GM12878 (cell line): Measurements from ENCODE around the gene ZFAND2A. TPM values are rescaled to one million over a fixed set of nuclear protein-coding genes. Genes with fewer than 3 reads are reported as not detected.
A peak's percentile ranks its signal among the peaks of the same experiment; 100 is the strongest.

Experiments
- ATAC-seq: fragments of 200-7000 bp; cut with Tn5 transposase; 3 replicates; pipeline ENCODE4 v1.9.1; 2020; ENCODE audit warnings: mild to moderate bottlenecking, moderate library complexity
- BruUV-seq: library from RNA; stranded (reverse); fragments of 400-500 nt; replicated peaks from 2 replicates; lab custom pipeline; 2021; lab: Mats Ljungman, UMichigan
- CTCF ChIA-PET: fragments of 300-600 bp; sonication (Branson Sonifier 250); formaldehyde crosslinking; extraction: SDS; loops from one replicate; lab custom pipeline; 2021; ENCODE audit warnings: inconsistent platforms; lab: Yijun Ruan, JAX
- POLR2A ChIA-PET: fragments of 350-600 bp; formaldehyde crosslinking; extraction: SDS; loops from one replicate; lab custom pipeline; 2021; ENCODE audit warnings: inconsistent platforms; lab: Charles Lee
- RAD21 ChIA-PET: fragments of 300-600 bp; sonication (Branson Sonifier 250); formaldehyde crosslinking; loops from one replicate; lab custom pipeline; 2023; ENCODE audit warnings: antibody characterized with exemption; ENCODE audit not compliant: unreplicated experiment; lab: Charles Lee
- SMC1A ChIA-PET: fragments of 300-600 bp; sonication (Branson Sonifier 250); formaldehyde crosslinking; loops from one replicate; lab custom pipeline; 2023; ENCODE audit not compliant: unreplicated experiment, uncharacterized antibody; lab: Charles Lee
- DNase-seq: peaks from one replicate; pipeline ENCODE4 v3.0.0-alpha.2; 2011; ENCODE audit warnings: low read depth, low spot score
- FAIRE-seq: peaks from 3 replicates; lab custom pipeline; 2011; peaks lifted over from hg19 to GRCh38; lab: Jason Lieb, UNC
- H2AFZ ChIP-seq: 2 replicates; pipeline ENCODE4 v1.6.0; 2011; ENCODE audit warnings: low read depth, low read length, control low read depth; ENCODE audit not compliant: control insufficient read depth
- H3K27ac ChIP-seq: 2 replicates; pipeline ENCODE4 v1.5.1; 2011; ENCODE audit warnings: control low read depth; ENCODE audit not compliant: control insufficient read depth, insufficient read depth
- H3K27me3 ChIP-seq, 2 experiments: replicated peaks in 1 of 2; 2 replicates each; pipeline versions ENCODE4 v1.6.0 to v1.6.1; 2011; ENCODE audit warnings: low read length in 1 of 2; ENCODE audit not compliant: control insufficient read depth in 2 of 2, insufficient read depth in 2 of 2
- H3K36me3 ChIP-seq, 2 experiments: 2 replicates each; pipeline ENCODE4 v1.5.1; 2011; ENCODE audit warnings: low read length in 1 of 2; ENCODE audit not compliant: control insufficient read depth in 2 of 2, insufficient read depth in 2 of 2
- H3K4me1 ChIP-seq: 2 replicates; pipeline ENCODE4 v1.6.1; 2011; ENCODE audit warnings: mild to moderate bottlenecking, low read length, moderate library complexity, mixed read lengths; ENCODE audit not compliant: control insufficient read depth, insufficient read depth
- H3K4me2 ChIP-seq: 2 replicates; pipeline ENCODE4 v1.6.0; 2011; ENCODE audit warnings: control low read depth; ENCODE audit not compliant: control insufficient read depth, insufficient read depth
- H3K4me3 ChIP-seq: fragments of 200-600 bp; sonication (generic); 2 replicates; pipeline ENCODE4 v1.5.1; 2016
- H3K79me2 ChIP-seq: 2 replicates; pipeline ENCODE4 v1.6.0; 2011; ENCODE audit warnings: low read length; ENCODE audit not compliant: control insufficient read depth, insufficient read depth
- H3K9ac ChIP-seq: 2 replicates; pipeline ENCODE4 v1.8.0; 2011; ENCODE audit warnings: low read length, control low read depth, mixed read lengths; ENCODE audit not compliant: control insufficient read depth, insufficient read depth
- H3K9me3 ChIP-seq: replicated peaks from 3 replicates; pipeline ENCODE4 v1.5.1; 2011; ENCODE audit warnings: mild to moderate bottlenecking, low read length; ENCODE audit not compliant: control insufficient read depth, insufficient read depth
- H4K20me1 ChIP-seq: 2 replicates; pipeline ENCODE4 v1.6.0; 2011; ENCODE audit not compliant: control insufficient read depth, insufficient read depth
- ATF7 ChIP-seq: fragments of 450-650 bp; IDR thresholded peaks from 2 replicates; pipeline ENCODE4 v1.6.1; 2016; ENCODE audit warnings: low read depth, mild to moderate bottlenecking
- BCL11A ChIP-seq: IDR thresholded peaks from 2 replicates; pipeline ENCODE4 v1.6.1; 2011; ENCODE audit warnings: low read depth, low read length
- BRCA1 ChIP-seq: IDR thresholded peaks from 2 replicates; pipeline ENCODE4 v1.6.1; 2011; ENCODE audit warnings: low read depth, low read length, improper control_type of control experiment
- CREB1 ChIP-seq: IDR thresholded peaks from 2 replicates; pipeline ENCODE4 v1.6.1; 2012; ENCODE audit warnings: low read depth, mild to moderate bottlenecking, inconsistent platforms
- EGR1 ChIP-seq, 2 experiments: IDR thresholded peaks; 1 replicate in 1 of 2; 2 replicates in 1 of 2; pipeline ENCODE4 v1.6.1; 2011 to 2012; ENCODE audit warnings: low read depth in 2 of 2, low read length in 2 of 2, borderline replicate concordance in 1 of 2, mild to moderate bottlenecking in 1 of 2, moderate library complexity in 1 of 2
- ETV6 ChIP-seq, 2 experiments: fragments of 450-650 bp in 1 of 2; IDR thresholded peaks in 1 of 2; conservative IDR thresholded peaks in 1 of 2; 2 replicates each; pipeline ENCODE4 v1.6.1; 2014; ENCODE audit warnings: antibody characterized with exemption in 1 of 2, borderline replicate concordance in 1 of 2, low read depth in 1 of 2, mild to moderate bottlenecking in 1 of 2, moderate library complexity in 1 of 2
- FOXM1 ChIP-seq: IDR thresholded peaks from 2 replicates; pipeline ENCODE4 v1.6.1; 2012; ENCODE audit warnings: low read depth, mild to moderate bottlenecking, inconsistent platforms, low read length, moderate library complexity
- GATAD2B ChIP-seq: fragments of 450-650 bp; conservative IDR thresholded peaks from 2 replicates; pipeline ENCODE4 v1.6.1; 2017; ENCODE audit warnings: low read depth, mild to moderate bottlenecking, moderate library complexity
- MEF2B ChIP-seq: fragments of 450-650 bp; IDR thresholded peaks from 2 replicates; pipeline ENCODE4 v1.6.1; 2018; ENCODE audit warnings: mild to moderate bottlenecking, moderate library complexity; ENCODE audit not compliant: partially characterized antibody, poor library complexity, severe bottlenecking
- NFXL1 ChIP-seq: fragments of 450-650 bp; IDR thresholded peaks from 2 replicates; pipeline ENCODE4 v1.6.1; 2017; ENCODE audit warnings: antibody characterized with exemption, mild to moderate bottlenecking, borderline replicate concordance
- NFYA ChIP-seq: IDR thresholded peaks from 2 replicates; pipeline ENCODE4 v1.6.1; 2011; ENCODE audit warnings: low read depth, mild to moderate bottlenecking, low read length, improper control_type of control experiment, borderline replicate concordance
- PAX8 ChIP-seq: fragments of 450-650 bp; IDR thresholded peaks from 2 replicates; pipeline ENCODE4 v1.6.1; 2017; ENCODE audit warnings: mild to moderate bottlenecking, moderate library complexity
- PBX3 ChIP-seq: IDR thresholded peaks from 2 replicates; pipeline ENCODE4 v1.6.1; 2011; ENCODE audit warnings: mild to moderate bottlenecking, low read depth, low read length, moderate library complexity; ENCODE audit not compliant: insufficient replicate concordance
- WGBS: methylation state at CpG from one replicate; pipeline ENCODE4 v1.1.6; 2016; ENCODE audit warnings: low lambda C conversion rate; ENCODE audit not compliant: insufficient replicate concordance, insufficient coverage; ENCODE audit errors: missing lambda C conversion rate; 5-methylcytosine and 5-hydroxymethylcytosine counted together
- in situ Hi-C: fragments of 300-500 bp; cut with MboI; formaldehyde crosslinking; loops from 9 replicates; pipeline ENCODE4 v1.14.3; 2018; ENCODE audit warnings: mixed read lengths
- intact Hi-C: fragments of 100-400 bp; cut with micrococcal nuclease; formaldehyde crosslinking; loops from one replicate; pipeline ENCODE4 v1.14.2; 2022; ENCODE audit not compliant: unreplicated experiment
- polyA plus RNA-seq, 11 experiments: library from polyadenylated mRNA; depleted of rRNA in 4 of 11; unstranded in 6 of 11; stranded (reverse) in 5 of 11; fragments of >200 nt; fragmentation: Nextera tagmentation in 4 of 11; fragmentation: Illumina TruSeq in 1 of 11; extraction: Ambion mirVana in 4 of 11; extraction: Trizol in 1 of 11; gene quantifications; 1 replicate in 1 of 11; 2 replicates in 10 of 11; pipeline versions ENCODE4 v1.2.1 to v1.2.3, GENCODE V29; 2011 to 2016; ENCODE audit warnings: inconsistent platforms in 2 of 11, missing spikeins in 2 of 11, low read depth in 1 of 11
- total RNA-seq, 4 experiments: library from RNA; depleted of rRNA in 3 of 4; stranded (reverse); fragments of >200 nt in 3 of 4; fragmentation: Illumina TruSeq in 1 of 4; extraction: Trizol in 1 of 4; gene quantifications; 2 replicates each; pipeline versions ENCODE4 v1.2.1 to v1.2.3, GENCODE V29; 2013 to 2021
- TF ChIP-seq, protein P1 (sequence below): IDR thresholded peaks from 2 replicates; pipeline ENCODE4 v1.6.1; 2012; ENCODE audit warnings: improper control_type of control experiment, low read depth, low read length; ENCODE audit not compliant: insufficient replicate concordance
- TF ChIP-seq, protein P2 (sequence below): IDR thresholded peaks from 2 replicates; pipeline ENCODE4 v1.6.1; 2011; ENCODE audit warnings: borderline replicate concordance, low read depth, mild to moderate bottlenecking, moderate library complexity, mixed read lengths, low read length; ENCODE audit not compliant: insufficient read depth; ENCODE audit errors: extremely low read length

ZFAND2A gene
- total and polyA plus RNA-seq, 10 of the 15 experiments (the other 5 are each of a cell fraction or from before 2014, with no cell fraction given), result 14.8 to 39.9 (median 20.8) TPM

GRCh38 chr7:1156782-1157535, 3.0 kb downstream of the ZFAND2A start:
- H3K4me2 ChIP-seq, result 0 out of 2 replicates have a peak overlapping the region, but pooled peaks have one; percentile 31
- no TSS peak for BruUV-seq
- no peaks in the 10 kb centered on the region for H4K20me1 ChIP-seq
- SMC1A ChIA-PET, result interaction anchor here (1.1 to 1.8 kb wide), 2 partner anchors 13 to 19 kb away, joined by 5 to 7 read pairs; a partner anchor contains a TSS
- no peak overlapping the region for H3K4me3 ChIP-seq
- FAIRE-seq (no peak), DNase-seq (no peak), ATAC-seq (no peak)
- H3K9ac ChIP-seq, result no peak overlapping the region
- WGBS, result 73% methylated on average over 10 of the region's 10 CpGs
- H3K27ac ChIP-seq, result no peak overlapping the region
- POLR2A ChIA-PET, result interaction anchor here (1.3 kb wide), 1 partner anchor 18 kb away, joined by 6 read pairs; no protein-coding TSS in a partner anchor
- H3K4me1 ChIP-seq, result peaks cover 3% of the 10 kb centered on the region; the same call in 1 of the 2 replicates
- in situ Hi-C loops (no loop called here), intact Hi-C loops (no loop called here)
- no peak overlapping the region for H2AFZ ChIP-seq
- CTCF ChIA-PET, result interaction anchor here (1.0 to 6.5 kb wide), 4 partner anchors 16 to 164 kb away, joined by 4 to 32 read pairs (median 4); no protein-coding TSS in a partner anchor
- no peaks in the 10 kb centered on the region for H3K9me3 ChIP-seq
- H3K79me2 ChIP-seq, result peaks cover 45% of the 10 kb centered on the region
- H3K27me3 ChIP-seq, result no peaks in the 10 kb centered on the region
- peaks cover 12 to 17% of the 10 kb centered on the region in 2 experiments for H3K36me3 ChIP-seq
- RAD21 ChIA-PET, result no interaction called here
- TF ChIP-seq EGR1 (IDR thresholded peaks at IDR 0.05; ENCODE audit: borderline replicate concordance in 1 of 2, low read depth in 2 of 2, low read length in 2 of 2) (no peak), ATF7 (no peak), PBX3 (no peak), FOXM1 (no peak), CREB1 (no peak), GATAD2B (no peak), NFYA (no peak), BCL11A (no peak), ETV6 (conservative IDR thresholded peaks at IDR 0.05 in 1 of 2, IDR thresholded peaks at IDR 0.05 in 1 of 2; ENCODE audit: borderline replicate concordance in 1 of 2, low read depth in 1 of 2) (no peak), NFXL1 (no peak), MEF2B (no peak), PAX8 (no peak), BRCA1 (no peak)
- TF ChIP-seq, protein P1, sequence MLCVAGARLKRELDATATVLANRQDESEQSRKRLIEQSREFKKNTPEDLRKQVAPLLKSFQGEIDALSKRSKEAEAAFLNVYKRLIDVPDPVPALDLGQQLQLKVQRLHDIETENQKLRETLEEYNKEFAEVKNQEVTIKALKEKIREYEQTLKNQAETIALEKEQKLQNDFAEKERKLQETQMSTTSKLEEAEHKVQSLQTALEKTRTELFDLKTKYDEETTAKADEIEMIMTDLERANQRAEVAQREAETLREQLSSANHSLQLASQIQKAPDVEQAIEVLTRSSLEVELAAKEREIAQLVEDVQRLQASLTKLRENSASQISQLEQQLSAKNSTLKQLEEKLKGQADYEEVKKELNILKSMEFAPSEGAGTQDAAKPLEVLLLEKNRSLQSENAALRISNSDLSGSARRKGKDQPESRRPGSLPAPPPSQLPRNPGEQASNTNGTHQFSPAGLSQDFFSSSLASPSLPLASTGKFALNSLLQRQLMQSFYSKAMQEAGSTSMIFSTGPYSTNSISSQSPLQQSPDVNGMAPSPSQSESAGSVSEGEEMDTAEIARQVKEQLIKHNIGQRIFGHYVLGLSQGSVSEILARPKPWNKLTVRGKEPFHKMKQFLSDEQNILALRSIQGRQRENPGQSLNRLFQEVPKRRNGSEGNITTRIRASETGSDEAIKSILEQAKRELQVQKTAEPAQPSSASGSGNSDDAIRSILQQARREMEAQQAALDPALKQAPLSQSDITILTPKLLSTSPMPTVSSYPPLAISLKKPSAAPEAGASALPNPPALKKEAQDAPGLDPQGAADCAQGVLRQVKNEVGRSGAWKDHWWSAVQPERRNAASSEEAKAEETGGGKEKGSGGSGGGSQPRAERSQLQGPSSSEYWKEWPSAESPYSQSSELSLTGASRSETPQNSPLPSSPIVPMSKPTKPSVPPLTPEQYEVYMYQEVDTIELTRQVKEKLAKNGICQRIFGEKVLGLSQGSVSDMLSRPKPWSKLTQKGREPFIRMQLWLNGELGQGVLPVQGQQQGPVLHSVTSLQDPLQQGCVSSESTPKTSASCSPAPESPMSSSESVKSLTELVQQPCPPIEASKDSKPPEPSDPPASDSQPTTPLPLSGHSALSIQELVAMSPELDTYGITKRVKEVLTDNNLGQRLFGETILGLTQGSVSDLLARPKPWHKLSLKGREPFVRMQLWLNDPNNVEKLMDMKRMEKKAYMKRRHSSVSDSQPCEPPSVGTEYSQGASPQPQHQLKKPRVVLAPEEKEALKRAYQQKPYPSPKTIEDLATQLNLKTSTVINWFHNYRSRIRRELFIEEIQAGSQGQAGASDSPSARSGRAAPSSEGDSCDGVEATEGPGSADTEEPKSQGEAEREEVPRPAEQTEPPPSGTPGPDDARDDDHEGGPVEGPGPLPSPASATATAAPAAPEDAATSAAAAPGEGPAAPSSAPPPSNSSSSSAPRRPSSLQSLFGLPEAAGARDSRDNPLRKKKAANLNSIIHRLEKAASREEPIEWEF, result no peak
- TF ChIP-seq, protein P2, sequence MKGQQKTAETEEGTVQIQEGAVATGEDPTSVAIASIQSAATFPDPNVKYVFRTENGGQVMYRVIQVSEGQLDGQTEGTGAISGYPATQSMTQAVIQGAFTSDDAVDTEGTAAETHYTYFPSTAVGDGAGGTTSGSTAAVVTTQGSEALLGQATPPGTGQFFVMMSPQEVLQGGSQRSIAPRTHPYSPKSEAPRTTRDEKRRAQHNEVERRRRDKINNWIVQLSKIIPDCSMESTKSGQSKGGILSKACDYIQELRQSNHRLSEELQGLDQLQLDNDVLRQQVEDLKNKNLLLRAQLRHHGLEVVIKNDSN, result no peak
